OCI-LY3 (cell line): Measurements from ENCODE around the gene NXPE3.
A peak's percentile ranks its signal among the peaks of the same experiment; 100 is the strongest.

Source experiments
- H2AFZ ChIP-seq: fragments of 200-600, 300-600 bp; shearing (Covaris generic); 2 replicates; pipeline ENCODE4 v1.6.0; 2014; ENCODE audit warnings: antibody characterized with exemption, low read depth, low read length
- H3K27ac ChIP-seq: fragments of 200-600, 300-600 bp; sonication (generic); 2 replicates; pipeline ENCODE4 v1.5.1; 2014; ENCODE audit warnings: mild to moderate bottlenecking, low read length, moderate library complexity, mixed read lengths
- H3K27me3 ChIP-seq: fragments of 200-600, 300-600 bp; sonication (generic); 2 replicates; pipeline ENCODE4 v1.6.1; 2014; ENCODE audit warnings: low read depth, low read length, mixed read lengths
- H3K36me3 ChIP-seq: fragments of 200-600, 300-600 bp; sonication (generic); replicated peaks from 2 replicates; pipeline ENCODE3; 2014; ENCODE audit warnings: low read depth, low read length, mixed read lengths
- H3K4me1 ChIP-seq: fragments of 300-600, 200-600 bp; sonication (generic); 2 replicates; pipeline ENCODE4 v1.6.1; 2014; ENCODE audit warnings: low read length, mixed read lengths
- H3K4me2 ChIP-seq: fragments of 200-600, 300-600 bp; sonication (generic); 2 replicates; pipeline ENCODE4 v1.6.1; 2014; ENCODE audit warnings: low read length, mixed read lengths
- H3K4me3 ChIP-seq: fragments of 300-600, 200-600 bp; sonication (generic); 2 replicates; pipeline ENCODE4 v1.5.1; 2014; ENCODE audit warnings: antibody characterized with exemption, mild to moderate bottlenecking, low read length, moderate library complexity
- H3K79me2 ChIP-seq: fragments of 300-600, 200-600 bp; shearing (Covaris generic); 2 replicates; pipeline ENCODE4 v1.6.1; 2014; ENCODE audit warnings: mild to moderate bottlenecking, low read length, mixed read lengths
- H3K9ac ChIP-seq: fragments of 300-600, 200-600 bp; shearing (Covaris generic); 2 replicates; pipeline ENCODE4 v1.6.0; 2014; ENCODE audit warnings: mild to moderate bottlenecking, low read length, moderate library complexity
- H3K9me3 ChIP-seq: fragments of 200-600, 300-600 bp; shearing (Covaris generic); 2 replicates; pipeline ENCODE4 v1.6.1; 2014; ENCODE audit warnings: low read length, mixed read lengths; ENCODE audit not compliant: insufficient read depth
- H4K20me1 ChIP-seq: fragments of 200-600, 300-600 bp; sonication (generic); 2 replicates; pipeline ENCODE4 v1.6.1; 2016; ENCODE audit warnings: low read length, mixed read lengths; ENCODE audit not compliant: insufficient read depth
- CTCF ChIP-seq: fragments of 200-600, 300-600 bp; sonication (generic); IDR thresholded peaks from 2 replicates; pipeline ENCODE4 v1.5.1; 2014; ENCODE audit warnings: antibody characterized with exemption, low read length, low read depth
- EZH2phosphoT487 ChIP-seq: fragments of 200-600 bp; shearing (Covaris generic); IDR thresholded peaks from 2 replicates; pipeline ENCODE4 v1.6.1; 2018; ENCODE audit warnings: antibody characterized with exemption, mixed run types, low read depth

The NXPE3 gene

DNA sequence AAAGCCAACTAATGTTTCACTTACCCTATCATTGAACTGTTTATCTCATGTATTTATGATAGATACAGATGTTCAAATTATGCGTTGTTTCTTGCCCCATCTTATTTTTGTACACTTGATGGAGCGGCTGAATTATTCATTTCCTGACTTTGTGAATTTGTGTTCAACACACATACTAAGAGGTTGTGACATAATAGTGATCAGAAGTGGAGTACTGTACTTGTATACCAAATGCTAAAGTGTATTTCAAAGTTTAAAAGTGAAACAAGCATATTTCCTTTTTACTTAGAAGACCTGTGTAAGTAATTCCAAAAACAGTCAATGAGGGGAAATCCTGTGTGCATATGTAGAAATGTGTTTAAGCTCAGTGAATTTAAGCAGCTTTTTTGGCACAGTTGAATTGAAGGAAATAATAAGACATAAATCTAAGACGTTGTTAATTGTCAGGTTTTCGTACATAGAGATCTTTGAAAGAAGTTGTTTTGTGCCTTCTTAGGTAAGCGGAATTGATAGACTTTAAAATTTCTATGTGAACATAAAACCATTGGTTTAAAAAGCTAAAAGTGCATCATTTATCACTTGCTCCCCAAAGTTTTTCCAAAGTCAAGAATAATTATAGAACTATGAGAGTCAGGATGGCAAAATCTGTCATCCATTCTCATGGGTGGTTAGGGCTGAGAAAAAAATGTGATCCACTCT, 72.2 kb downstream of the NXPE3 start:
- H3K4me1 ChIP-seq = peaks cover 62% of the 10 kb centered on the region
- H3K4me2 ChIP-seq = peak overlapping the region; percentile 79
- H2AFZ ChIP-seq = no peak overlapping the region
- peak overlapping the region; percentile 98 for H3K9ac ChIP-seq
- TF ChIP-seq CTCF (no peak), EZH2phosphoT487 (no peak)
- H4K20me1 ChIP-seq = peaks cover 75% of the 10 kb centered on the region
- peaks cover 93% of the 10 kb centered on the region for H3K79me2 ChIP-seq
- peak overlapping the region; percentile 88 for H3K27ac ChIP-seq
- H3K9me3 ChIP-seq = no peaks in the 10 kb centered on the region
- no peaks in the 10 kb centered on the region for H3K27me3 ChIP-seq
- peaks cover 69% of the 10 kb centered on the region for H3K36me3 ChIP-seq
- peak overlapping the region; percentile 95 for H3K4me3 ChIP-seq

GRCh38 chr3:101851850-101852714, 73.1 kb downstream of the NXPE3 start:
- Histone ChIP-seq H3K4me2 (peak overlapping the region; percentile 79), H3K79me2 (peaks cover 93% of the 10 kb centered on the region), H3K36me3 (peaks cover 75% of the 10 kb centered on the region), H3K9me3 (no peaks in the 10 kb centered on the region), H3K27ac (peak overlapping the region; percentile 88), H3K4me1 (peaks cover 61% of the 10 kb centered on the region), H3K4me3 (peak overlapping the region; percentile 95), H3K27me3 (no peaks in the 10 kb centered on the region), H4K20me1 (peaks cover 78% of the 10 kb centered on the region), H3K9ac (peak overlapping the region; percentile 98), H2AFZ (no peak overlapping the region)
- TF ChIP-seq CTCF = no peak
- no peak for TF ChIP-seq EZH2phosphoT487

GRCh38 chr3:101852983-101853840, 74.2 kb downstream of the NXPE3 start:
- Histone ChIP-seq H3K4me1 (peaks cover 61% of the 10 kb centered on the region), H2AFZ (no peak overlapping the region), H3K36me3 (peaks cover 85% of the 10 kb centered on the region), H4K20me1 (peaks cover 84% of the 10 kb centered on the region), H3K4me2 (peak overlapping the region; percentile 79; the same call in 1 of the 2 replicates), H3K27ac (peak overlapping the region; percentile 19), H3K79me2 (peaks cover 88% of the 10 kb centered on the region), H3K9me3 (no peaks in the 10 kb centered on the region), H3K9ac (no peak overlapping the region), H3K4me3 (no peak overlapping the region), H3K27me3 (no peaks in the 10 kb centered on the region)
- TF ChIP-seq EZH2phosphoT487 (no peak), CTCF (no peak)
